Testis (tissue), 2 donors: Measurements from ENCODE around the gene GLI3.

Experiments used
- CTCF ChIP-seq, 3 experiments: fragments of 450-650 bp in 2 of 3; fragments of 200-600 bp in 1 of 3; sonication (generic) in 1 of 3; IDR thresholded peaks; one replicate each; pipeline ENCODE4 v1.5.1; 2016 to 2019; ENCODE audit warnings: antibody characterized with exemption in 3 of 3, mild to moderate bottlenecking in 2 of 3, moderate library complexity in 1 of 3
- POLR2A ChIP-seq: fragments of 450-650 bp; IDR thresholded peaks from one replicate; pipeline ENCODE4 v1.6.1; 2017; ENCODE audit warnings: antibody characterized with exemption, mild to moderate bottlenecking, moderate library complexity

DNA sequence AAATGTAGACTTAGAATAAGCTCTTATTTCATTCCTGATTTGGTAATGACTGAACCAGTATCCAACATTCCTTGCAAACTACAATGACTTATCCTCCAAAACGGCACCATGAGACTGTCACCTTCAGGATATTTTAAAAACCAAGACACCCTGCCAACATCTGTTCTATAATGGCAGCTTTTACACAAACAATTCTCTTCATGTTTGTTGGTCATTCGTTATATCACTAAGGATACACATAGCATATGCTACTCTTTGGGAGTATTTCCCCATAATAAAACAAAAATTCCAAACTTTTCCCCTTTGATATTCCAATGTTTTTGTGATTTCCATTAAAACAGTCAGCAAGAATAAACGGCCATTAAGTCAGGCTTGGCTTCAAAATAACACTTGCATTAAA is 215.4 kb downstream of the GLI3 start:
- TF ChIP-seq CTCF (IDR thresholded peaks at IDR 0.05), result no peak
- no peak for TF ChIP-seq POLR2A
